Fibroblast of mammary gland (primary cell): ENCODE measurements around the gene NKAPL.

Experiments used
- DNase-seq: peaks from one replicate; pipeline ENCODE4 v3.0.0-alpha.2; 2010; ENCODE audit warnings: low read depth
- H3K4me3 ChIP-seq: 2 replicates; pipeline ENCODE4 v1.5.1; 2011; ENCODE audit warnings: low read depth, mild to moderate bottlenecking, low read length, moderate library complexity; ENCODE audit not compliant: control insufficient read depth
- CTCF ChIP-seq: conservative IDR thresholded peaks from 2 replicates; pipeline ENCODE4 v1.5.1; 2011; ENCODE audit warnings: low read depth, low read length, inconsistent platforms; ENCODE audit not compliant: control insufficient read depth, insufficient read depth

Gene NKAPL

GRCh38 chr6:28274888-28275287, 15.8 kb downstream of the NKAPL start:
- no peak for TF ChIP-seq CTCF
- no peak for DNase-seq
- no peak overlapping the region for H3K4me3 ChIP-seq

- no peak for TF ChIP-seq CTCF
These were observed 18.6 kb downstream of the NKAPL start for GRCh38 chr6:28277746-28278145.

GRCh38 chr6:28280595-28281287, 21.6 kb downstream of the NKAPL start:
- H3K4me3 ChIP-seq = peak overlapping the region; percentile 83
- no peak for DNase-seq
- TF ChIP-seq CTCF = no peak

More at GRCh38 chr6:28277746-28278145, 18.6 kb downstream of the NKAPL start:
- no peak overlapping the region for H3K4me3 ChIP-seq
- DNase-seq = no peak

- no peak for TF ChIP-seq CTCF
- H3K4me3 ChIP-seq = peak within 1 kb of the TSS; percentile 83
- DNase-seq = peak; percentile 74
These were observed 22.4 kb downstream of the NKAPL start, which contains the start of gene PGBD1 for GRCh38 chr6:28281288-28282064. PGBD1 (plus strand) TSS chr6:28281572; CDS start chr6:28283814, 2,242 bp downstream.

GRCh38 chr6:28282926-28283325, 23.8 kb downstream of the NKAPL start:
- H3K4me3 ChIP-seq = no peak overlapping the region
- DNase-seq = peak; percentile 22
- no peak for TF ChIP-seq CTCF

- no peak overlapping the region for H3K4me3 ChIP-seq
These were observed 32.5 kb downstream of the NKAPL start for GRCh38 chr6:28291573-28291972.

More at GRCh38 chr6:28291573-28291972, 32.5 kb downstream of the NKAPL start:
- no peak for DNase-seq
- no peak for TF ChIP-seq CTCF
